A549 (cell line): ENCODE measurements around the gene CRTAP. TPM values are rescaled to one million over a fixed set of nuclear protein-coding genes. Genes with fewer than 3 reads are reported as not detected.

Experiments used
- ATAC-seq, 2 experiments: fragments of 200-7000 bp in 1 of 2; fragments of >200 bp in 1 of 2; cut with Nextera tagmentation in 1 of 2; cut with Tn5 transposase in 1 of 2; 3 replicates each; pipeline versions ENCODE4 v1.8.0 to v1.9.1; 2018 to 2020; ENCODE audit warnings: mild to moderate bottlenecking in 1 of 2, moderate library complexity in 1 of 2
- CTCF ChIA-PET: fragments of 300-600 bp; sonication (Branson Sonifier 250); formaldehyde crosslinking; extraction: SDS; loops from one replicate; lab custom pipeline; 2021; ENCODE audit warnings: antibody characterized with exemption, inconsistent platforms; lab: Yijun Ruan, JAX
- POLR2A ChIA-PET: fragments of 350-600 bp; formaldehyde crosslinking; extraction: SDS; loops from one replicate; lab custom pipeline; 2021; ENCODE audit warnings: antibody characterized with exemption, inconsistent platforms; lab: Yijun Ruan, JAX
- DNase-seq, 2 experiments: peaks; one replicate each; pipeline versions ENCODE4 v3.0.0 to v3.0.0-alpha.2; 2011 to 2016; ENCODE audit warnings: low read depth in 1 of 2, low spot score in 1 of 2
- FAIRE-seq: peaks from 2 replicates; lab custom pipeline; 2011; peaks lifted over from hg19 to GRCh38; lab: Jason Lieb, UNC
- H3K27ac ChIP-seq, 2 experiments: fragments of >200 bp; sonication (Bioruptor Twin); formaldehyde crosslinking; 3 replicates each; pipeline ENCODE4 v1.5.1; 2016 to 2017
- H3K4me1 ChIP-seq: fragments of >200 bp; sonication (Bioruptor Twin); formaldehyde crosslinking; 3 replicates; pipeline ENCODE4 v1.6.1; 2016
- H3K4me2 ChIP-seq: fragments of >200 bp; sonication (Bioruptor Twin); formaldehyde crosslinking; 3 replicates; pipeline ENCODE4 v1.6.1; 2016
- H3K4me3 ChIP-seq: fragments of >200 bp; sonication (Bioruptor Twin); formaldehyde crosslinking; 3 replicates; pipeline ENCODE4 v1.5.1; 2016
- H3K9me3 ChIP-seq: fragments of >200 bp; sonication (Bioruptor Twin); formaldehyde crosslinking; 3 replicates; pipeline ENCODE4 v1.6.1; 2016
- CBX8 ChIP-seq: fragments of 200-600 bp; sonication (generic); IDR thresholded peaks from 2 replicates; pipeline ENCODE4 v1.6.1; 2016
- CHD2 ChIP-seq: fragments of 150-350 bp; IDR thresholded peaks from 2 replicates; pipeline ENCODE4 v1.6.1; 2014; ENCODE audit warnings: low read length; ENCODE audit not compliant: partially characterized antibody
- CHD4 ChIP-seq: fragments of 200-600 bp; sonication (generic); IDR thresholded peaks from 2 replicates; pipeline ENCODE4 v1.6.1; 2016; ENCODE audit warnings: antibody characterized with exemption, mild to moderate bottlenecking, borderline replicate concordance
- EHF ChIP-seq: fragments of 250-450 bp; sonication (Bioruptor Pico); IDR thresholded peaks from 2 replicates; pipeline ENCODE4 v1.5.0; 2020; ENCODE audit warnings: mild to moderate bottlenecking
- EP300 ChIP-seq, 2 experiments: fragments of >200 bp; sonication (Bioruptor Twin); formaldehyde crosslinking; IDR thresholded peaks; 2 replicates in 1 of 2; 3 replicates in 1 of 2; pipeline ENCODE4 v1.6.1; 2016 to 2017
- FOSL2 ChIP-seq, 2 experiments: fragments of 450-650 bp in 1 of 2; fragments of >200 bp in 1 of 2; sonication (Bioruptor Twin) in 1 of 2; formaldehyde crosslinking; IDR thresholded peaks; 2 replicates each; pipeline versions ENCODE4 v1.5.0 to v1.6.1; 2016 to 2020; ENCODE audit warnings: mild to moderate bottlenecking in 1 of 2, moderate library complexity in 1 of 2
- GATA3 ChIP-seq: IDR thresholded peaks from 2 replicates; pipeline ENCODE4 v1.6.1; 2012; ENCODE audit warnings: borderline replicate concordance
- HEYL ChIP-seq: fragments of 250-450 bp; sonication (Bioruptor Pico); IDR thresholded peaks from 2 replicates; pipeline ENCODE4 v1.8.0; 2021; ENCODE audit warnings: mild to moderate bottlenecking, moderate library complexity
- HOXB13 ChIP-seq: fragments of 250-450 bp; sonication (Bioruptor Pico); IDR thresholded peaks from 2 replicates; pipeline ENCODE4 v1.5.0; 2020; ENCODE audit warnings: low read depth, mild to moderate bottlenecking, moderate library complexity
- HOXB5 ChIP-seq: fragments of 250-450 bp; sonication (Bioruptor Pico); IDR thresholded peaks from 2 replicates; pipeline ENCODE4 v1.5.0; 2020; ENCODE audit warnings: mild to moderate bottlenecking, moderate library complexity
- KDM5A ChIP-seq: fragments of 200-600 bp; sonication (generic); IDR thresholded peaks from 2 replicates; pipeline ENCODE4 v1.6.1; 2016; ENCODE audit warnings: antibody characterized with exemption, mild to moderate bottlenecking
- MAFK ChIP-seq: fragments of 450-650 bp; IDR thresholded peaks from 2 replicates; pipeline ENCODE4 v1.6.1; 2014; ENCODE audit not compliant: partially characterized antibody
- NPAS2 ChIP-seq: fragments of 250-450 bp; sonication (Bioruptor Pico); IDR thresholded peaks from 2 replicates; pipeline ENCODE4 v1.8.0; 2022; ENCODE audit warnings: mild to moderate bottlenecking, moderate library complexity, borderline replicate concordance
- POLR2AphosphoS2 ChIP-seq: conservative IDR thresholded peaks from 2 replicates; pipeline ENCODE4 v1.6.1; 2012; ENCODE audit warnings: low read length, improper control_type of control experiment, inconsistent platforms
- RFX5 ChIP-seq: fragments of 450-650 bp; IDR thresholded peaks from 2 replicates; pipeline ENCODE4 v1.7.1; 2014; ENCODE audit warnings: antibody characterized with exemption, mild to moderate bottlenecking, moderate library complexity
- RNF2 ChIP-seq: fragments of 200-600 bp; sonication (generic); IDR thresholded peaks from 2 replicates; pipeline ENCODE4 v1.6.1; 2016; ENCODE audit warnings: low read depth, mild to moderate bottlenecking, antibody characterized with exemption, moderate library complexity, borderline replicate concordance
- ZC3H11A ChIP-seq: fragments of 450-650 bp; IDR thresholded peaks from 2 replicates; pipeline ENCODE4 v1.6.1; 2014; ENCODE audit warnings: antibody characterized with exemption, mild to moderate bottlenecking
- ZFP36 ChIP-seq: fragments of 450-650 bp; IDR thresholded peaks from 2 replicates; pipeline ENCODE4 v1.6.1; 2014; ENCODE audit warnings: borderline replicate concordance; ENCODE audit not compliant: partially characterized antibody
- ZNF302 ChIP-seq: fragments of 250-450 bp; sonication (Bioruptor Pico); IDR thresholded peaks from 2 replicates; pipeline ENCODE4 v1.9.0; 2021; ENCODE audit warnings: inconsistent platforms, mild to moderate bottlenecking, moderate library complexity
- ZSCAN20 ChIP-seq: fragments of 250-450 bp; sonication (Bioruptor Pico); IDR thresholded peaks from 2 replicates; pipeline ENCODE4 v1.8.0; 2022; ENCODE audit warnings: mild to moderate bottlenecking, moderate library complexity
- WGBS: methylation state at CpG from one replicate; pipeline ENCODE4 v1.1.6; 2017; ENCODE audit errors: missing lambda C conversion rate; 5-methylcytosine and 5-hydroxymethylcytosine counted together
- polyA plus RNA-seq, 4 experiments: library from polyadenylated mRNA; depleted of rRNA in 3 of 4; stranded (reverse); fragments of >200 nt; fragmentation: RNase III in 1 of 4; extraction: RNeasy Plus Mini Kit Qiagen cat#74134 plus additional on column Dnase treatment in 1 of 4; gene quantifications; 2 replicates in 3 of 4; 3 replicates in 1 of 4; pipeline ENCODE4 v1.2.3, GENCODE V29; 2011 to 2017
- TF ChIP-seq, protein P1 (sequence below): IDR thresholded peaks from 2 replicates; pipeline ENCODE4 v1.6.1; 2012
- TF ChIP-seq, protein P2 (sequence below): IDR thresholded peaks from 2 replicates; pipeline ENCODE4 v1.6.1; 2012; ENCODE audit warnings: low read depth, borderline replicate concordance
- TF ChIP-seq, protein P3 (sequence below): fragments of 250-450 bp; sonication (Bioruptor Pico); IDR thresholded peaks from 2 replicates; pipeline ENCODE4 v1.5.0; 2020; ENCODE audit warnings: low read depth, mild to moderate bottlenecking, moderate library complexity
- TF ChIP-seq, protein P4 (sequence below): IDR thresholded peaks from 2 replicates; pipeline ENCODE4 v1.6.1; 2012
- TF ChIP-seq, protein P5 (sequence below): fragments of >200 bp; sonication (Bioruptor Twin); formaldehyde crosslinking; IDR thresholded peaks from 3 replicates; pipeline ENCODE4 v1.6.1; 2016
- TF ChIP-seq, protein P6 (sequence below): fragments of 250-450 bp; sonication (Bioruptor Pico); IDR thresholded peaks from 2 replicates; pipeline ENCODE4 v1.5.0; 2021; ENCODE audit warnings: mild to moderate bottlenecking, moderate library complexity, borderline replicate concordance

Gene CRTAP
- polyA plus RNA-seq, 2 of the 4 experiments (the other 2 are of a cell fraction), result 181 to 355 TPM

DNA sequence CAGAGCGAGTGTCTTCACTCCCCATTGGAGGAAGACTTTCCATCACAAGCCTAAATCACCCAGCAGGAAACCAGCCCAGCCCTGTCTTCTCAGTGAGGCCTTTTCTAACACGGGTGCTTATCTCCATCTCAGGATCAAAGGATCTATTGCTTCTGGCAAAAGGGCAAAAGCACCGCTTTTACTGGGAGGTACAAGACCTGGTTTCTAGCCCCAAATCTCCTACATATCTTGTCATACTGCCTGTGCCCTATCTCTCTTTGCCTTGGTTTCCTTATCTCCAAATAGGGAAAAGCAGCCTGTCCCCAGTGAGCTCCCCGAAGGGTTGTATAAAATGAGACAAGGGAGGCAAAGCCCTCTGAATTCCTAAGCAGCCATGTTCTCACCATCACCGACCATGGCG, 22.1 kb upstream of the CRTAP start:
- ATAC-seq (no peak), DNase-seq (no peak), FAIRE-seq (no peak)
- H3K4me2 ChIP-seq, result no peak overlapping the region
- ChIA-PET POLR2A (no interaction called here), CTCF (interaction anchor here (1.0 to 3.9 kb wide), 2 partner anchors 12 to 17 kb away, joined by 3 to 25 read pairs; no protein-coding TSS in a partner anchor)
- no peak overlapping the region for H3K27ac ChIP-seq
- no peak overlapping the region for H3K4me3 ChIP-seq
- no peaks in the 10 kb centered on the region; the same call in 2 of the 3 replicates for H3K9me3 ChIP-seq
- WGBS, result 90% methylated on average over 6 of the region's 6 CpGs
- peaks cover 4% of the 10 kb centered on the region; the same call in 1 of the 3 replicates for H3K4me1 ChIP-seq
- TF ChIP-seq EHF (CRISPR knock-in tag) (no peak), RFX5 (no peak), NPAS2 (no peak), CHD2 (no peak), ZFP36 (no peak), ZC3H11A (no peak), HOXB13 (CRISPR knock-in tag) (no peak)
- TF ChIP-seq, protein P1, sequence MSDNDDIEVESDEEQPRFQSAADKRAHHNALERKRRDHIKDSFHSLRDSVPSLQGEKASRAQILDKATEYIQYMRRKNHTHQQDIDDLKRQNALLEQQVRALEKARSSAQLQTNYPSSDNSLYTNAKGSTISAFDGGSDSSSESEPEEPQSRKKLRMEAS, result no peak
- TF ChIP-seq, protein P2, sequence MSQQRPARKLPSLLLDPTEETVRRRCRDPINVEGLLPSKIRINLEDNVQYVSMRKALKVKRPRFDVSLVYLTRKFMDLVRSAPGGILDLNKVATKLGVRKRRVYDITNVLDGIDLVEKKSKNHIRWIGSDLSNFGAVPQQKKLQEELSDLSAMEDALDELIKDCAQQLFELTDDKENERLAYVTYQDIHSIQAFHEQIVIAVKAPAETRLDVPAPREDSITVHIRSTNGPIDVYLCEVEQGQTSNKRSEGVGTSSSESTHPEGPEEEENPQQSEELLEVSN, result no peak
- TF ChIP-seq, protein P3, sequence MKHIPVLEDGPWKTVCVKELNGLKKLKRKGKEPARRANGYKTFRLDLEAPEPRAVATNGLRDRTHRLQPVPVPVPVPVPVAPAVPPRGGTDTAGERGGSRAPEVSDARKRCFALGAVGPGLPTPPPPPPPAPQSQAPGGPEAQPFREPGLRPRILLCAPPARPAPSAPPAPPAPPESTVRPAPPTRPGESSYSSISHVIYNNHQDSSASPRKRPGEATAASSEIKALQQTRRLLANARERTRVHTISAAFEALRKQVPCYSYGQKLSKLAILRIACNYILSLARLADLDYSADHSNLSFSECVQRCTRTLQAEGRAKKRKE (CRISPR knock-in tag), result no peak

DNA sequence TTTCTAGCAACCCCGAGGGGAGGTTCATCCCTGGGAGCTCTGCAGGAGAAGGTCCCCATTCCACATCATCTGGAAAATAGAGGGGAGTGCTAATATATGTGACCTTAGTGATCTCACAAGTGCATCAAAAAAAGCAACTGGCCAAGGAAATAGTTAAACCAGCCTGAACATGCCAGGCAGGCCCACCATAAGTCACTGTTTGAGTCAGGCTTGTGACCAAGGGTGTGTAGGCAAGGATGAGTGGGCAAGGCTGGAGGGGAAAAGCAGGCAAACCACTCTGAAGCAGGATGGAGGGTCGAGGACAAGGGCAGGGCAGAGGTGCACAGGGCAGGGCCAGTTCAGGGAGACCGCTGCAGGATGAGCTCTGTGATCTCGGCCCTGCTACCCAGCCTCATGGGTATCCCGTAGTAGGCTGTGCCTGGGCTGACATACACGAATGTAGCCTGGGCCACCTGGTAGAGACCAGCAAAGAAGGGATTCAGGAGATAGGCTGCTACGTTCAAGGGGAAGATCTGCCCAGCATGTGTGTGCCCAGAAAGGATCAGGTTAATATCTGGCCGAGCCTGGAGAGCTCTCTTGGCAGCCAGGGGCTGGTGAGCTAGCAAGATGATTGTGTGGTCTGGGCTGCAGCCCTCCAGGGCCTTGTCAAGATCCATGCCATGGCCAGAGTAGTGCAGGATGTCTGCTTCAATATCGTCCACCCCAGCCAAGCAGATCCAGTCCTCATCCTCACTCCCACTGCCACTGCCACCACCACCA, 21.1 kb upstream of the CRTAP start:
- Histone ChIP-seq H3K9me3 (no peaks in the 10 kb centered on the region; the same call in 2 of the 3 replicates), H3K4me2 (no peak overlapping the region), H3K4me3 (no peak overlapping the region), H3K4me1 (peaks cover 5% of the 10 kb centered on the region), H3K27ac (no peak overlapping the region)
- no peak for ATAC-seq
- no peak for DNase-seq
- FAIRE-seq, result no peak
- TF ChIP-seq EP300 (IDR thresholded peaks at IDR 0.05), result no peak
- TF ChIP-seq MAFK, result no peak
- TF ChIP-seq GATA3, result no peak
- TF ChIP-seq HOXB13 (CRISPR knock-in tag), result no peak
- TF ChIP-seq CHD4, result no peak
- TF ChIP-seq CHD2, result no peak
- CTCF ChIA-PET, result interaction anchor here (1.0 to 3.9 kb wide), 3 partner anchors 13 to 18 kb away, joined by 3 to 25 read pairs (median 17); no protein-coding TSS in a partner anchor
- WGBS, result 86% methylated on average over 9 of the region's 9 CpGs
- POLR2A ChIA-PET, result no interaction called here

DNA sequence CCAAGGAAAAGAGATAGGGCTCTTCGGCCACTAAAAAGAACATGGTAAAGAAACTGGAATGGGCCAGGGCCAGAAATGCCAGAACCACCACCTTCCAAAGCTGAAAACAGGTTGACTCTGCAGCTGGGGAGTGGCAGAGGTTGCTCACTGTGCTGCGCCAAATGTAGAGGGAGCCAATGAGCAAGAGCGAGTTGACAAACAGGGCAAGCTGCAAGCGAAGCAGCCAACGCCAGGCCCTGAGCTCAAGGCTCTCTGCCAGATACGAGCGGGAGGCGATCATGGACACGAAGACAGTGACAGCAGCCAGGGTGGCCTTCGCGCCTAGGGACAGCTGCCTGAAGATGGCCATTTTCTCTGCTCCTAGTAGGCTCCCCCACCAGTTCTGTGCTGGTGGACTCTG, 20.0 kb upstream of the CRTAP start:
- FAIRE-seq (no peak), ATAC-seq (no peak), DNase-seq (no peak)
- H3K4me1 ChIP-seq, result peaks cover 11% of the 10 kb centered on the region
- 91% methylated on average over 11 of the region's 11 CpGs for WGBS
- CTCF ChIA-PET, result interaction anchor here (0.9 to 3.7 kb wide), 3 partner anchors 14 to 145 kb away, joined by 3 to 17 read pairs (median 3); no protein-coding TSS in a partner anchor
- no peaks in the 10 kb centered on the region; the same call in 2 of the 3 replicates for H3K9me3 ChIP-seq
- H3K4me3 ChIP-seq, result no peak overlapping the region
- no peak overlapping the region for H3K27ac ChIP-seq
- H3K4me2 ChIP-seq, result no peak overlapping the region
- POLR2A ChIA-PET, result no interaction called here
- TF ChIP-seq KDM5A (no peak), EHF (CRISPR knock-in tag) (no peak), CHD4 (no peak), NPAS2 (no peak), FOSL2 (IDR thresholded peaks at IDR 0.05) (no peak), FOSL2 (CRISPR knock-in tag; IDR thresholded peaks at IDR 0.05) (no peak), HOXB5 (CRISPR knock-in tag) (no peak), POLR2AphosphoS2 (no peak), RNF2 (no peak), ZSCAN20 (CRISPR knock-in tag) (no peak), MAFK (no peak), HEYL (CRISPR knock-in tag) (no peak), ZNF302 (CRISPR knock-in tag) (no peak), CBX8 (no peak), HOXB13 (CRISPR knock-in tag) (no peak)
- TF ChIP-seq, protein P4, sequence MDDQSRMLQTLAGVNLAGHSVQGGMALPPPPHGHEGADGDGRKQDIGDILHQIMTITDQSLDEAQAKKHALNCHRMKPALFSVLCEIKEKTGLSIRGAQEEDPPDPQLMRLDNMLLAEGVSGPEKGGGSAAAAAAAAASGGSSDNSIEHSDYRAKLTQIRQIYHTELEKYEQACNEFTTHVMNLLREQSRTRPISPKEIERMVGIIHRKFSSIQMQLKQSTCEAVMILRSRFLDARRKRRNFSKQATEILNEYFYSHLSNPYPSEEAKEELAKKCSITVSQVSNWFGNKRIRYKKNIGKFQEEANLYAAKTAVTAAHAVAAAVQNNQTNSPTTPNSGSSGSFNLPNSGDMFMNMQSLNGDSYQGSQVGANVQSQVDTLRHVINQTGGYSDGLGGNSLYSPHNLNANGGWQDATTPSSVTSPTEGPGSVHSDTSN, result no peak
- TF ChIP-seq, protein P5, sequence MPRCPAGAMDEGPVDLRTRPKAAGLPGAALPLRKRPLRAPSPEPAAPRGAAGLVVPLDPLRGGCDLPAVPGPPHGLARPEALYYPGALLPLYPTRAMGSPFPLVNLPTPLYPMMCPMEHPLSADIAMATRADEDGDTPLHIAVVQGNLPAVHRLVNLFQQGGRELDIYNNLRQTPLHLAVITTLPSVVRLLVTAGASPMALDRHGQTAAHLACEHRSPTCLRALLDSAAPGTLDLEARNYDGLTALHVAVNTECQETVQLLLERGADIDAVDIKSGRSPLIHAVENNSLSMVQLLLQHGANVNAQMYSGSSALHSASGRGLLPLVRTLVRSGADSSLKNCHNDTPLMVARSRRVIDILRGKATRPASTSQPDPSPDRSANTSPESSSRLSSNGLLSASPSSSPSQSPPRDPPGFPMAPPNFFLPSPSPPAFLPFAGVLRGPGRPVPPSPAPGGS, result no peak
- TF ChIP-seq, protein P6, sequence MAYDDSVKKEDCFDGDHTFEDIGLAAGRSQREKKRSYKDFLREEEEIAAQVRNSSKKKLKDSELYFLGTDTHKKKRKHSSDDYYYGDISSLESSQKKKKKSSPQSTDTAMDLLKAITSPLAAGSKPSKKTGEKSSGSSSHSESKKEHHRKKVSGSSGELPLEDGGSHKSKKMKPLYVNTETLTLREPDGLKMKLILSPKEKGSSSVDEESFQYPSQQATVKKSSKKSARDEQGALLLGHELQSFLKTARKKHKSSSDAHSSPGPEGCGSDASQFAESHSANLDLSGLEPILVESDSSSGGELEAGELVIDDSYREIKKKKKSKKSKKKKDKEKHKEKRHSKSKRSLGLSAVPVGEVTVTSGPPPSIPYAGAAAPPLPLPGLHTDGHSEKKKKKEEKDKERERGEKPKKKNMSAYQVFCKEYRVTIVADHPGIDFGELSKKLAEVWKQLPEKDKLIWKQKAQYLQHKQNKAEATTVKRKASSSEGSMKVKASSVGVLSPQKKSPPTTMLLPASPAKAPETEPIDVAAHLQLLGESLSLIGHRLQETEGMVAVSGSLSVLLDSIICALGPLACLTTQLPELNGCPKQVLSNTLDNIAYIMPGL (CRISPR knock-in tag), result no peak
- TF ChIP-seq, protein P1, result no peak
